DOHH2 (cell line): ENCODE data around the gene TTC39A.

Experiments
- H3F3A ChIP-seq: fragments of 200-600 bp; sonication (generic), shearing (Covaris generic); 2 replicates; pipeline ENCODE4 v1.6.0; 2016; ENCODE audit warnings: antibody characterized with exemption, mild to moderate bottlenecking; ENCODE audit not compliant: control insufficient read depth, insufficient read depth
- H3K27ac ChIP-seq: fragments of 200-600 bp; sonication (generic); 2 replicates; pipeline ENCODE4 v1.5.1; 2014; ENCODE audit warnings: low read depth, mild to moderate bottlenecking, low read length, moderate library complexity
- H3K27me3 ChIP-seq: fragments of 200-600 bp; sonication (generic); 2 replicates; pipeline ENCODE4 v1.6.1; 2014; ENCODE audit warnings: mild to moderate bottlenecking, low read length, mixed read lengths; ENCODE audit not compliant: control insufficient read depth
- H3K36me3 ChIP-seq: fragments of 200-600 bp; sonication (generic); 2 replicates; pipeline ENCODE4 v1.6.1; 2014; ENCODE audit warnings: mild to moderate bottlenecking, low read length, moderate library complexity, mixed read lengths; ENCODE audit not compliant: control insufficient read depth
- H3K4me1 ChIP-seq: fragments of 200-600 bp; sonication (generic); 2 replicates; pipeline ENCODE4 v1.6.1; 2014; ENCODE audit warnings: mild to moderate bottlenecking, low read length, mixed read lengths; ENCODE audit not compliant: control insufficient read depth
- H3K4me2 ChIP-seq: fragments of 200-600 bp; sonication (generic); 2 replicates; pipeline ENCODE4 v1.6.0; 2014; ENCODE audit warnings: mild to moderate bottlenecking, low read length, moderate library complexity
- H3K4me3 ChIP-seq: fragments of 200-600 bp; sonication (generic); 2 replicates; pipeline ENCODE4 v1.5.1; 2014; ENCODE audit warnings: mild to moderate bottlenecking, low read length, mixed read lengths
- H3K79me2 ChIP-seq: fragments of 200-600 bp; sonication (generic); 2 replicates; pipeline ENCODE4 v1.6.1; 2014; ENCODE audit warnings: mild to moderate bottlenecking, low read length, mixed read lengths; ENCODE audit not compliant: control insufficient read depth
- H3K9me2 ChIP-seq: fragments of 200-600 bp; sonication (generic); replicated peaks from 2 replicates; pipeline ENCODE4 v1.6.1; 2014; ENCODE audit warnings: mild to moderate bottlenecking, low read length, mixed read lengths; ENCODE audit not compliant: control insufficient read depth
- H3K9me3 ChIP-seq: fragments of 200-600 bp; sonication (generic); 2 replicates; pipeline ENCODE4 v1.6.1; 2014; ENCODE audit warnings: antibody characterized with exemption, low read length, mixed read lengths; ENCODE audit not compliant: control insufficient read depth, insufficient read depth
- H4K20me1 ChIP-seq: fragments of 200-600 bp; sonication (generic); 2 replicates; pipeline ENCODE4 v1.6.0; 2014; ENCODE audit warnings: low read depth, mild to moderate bottlenecking, antibody characterized with exemption, low read length, moderate library complexity; ENCODE audit not compliant: control insufficient read depth, insufficient read depth
- CTCF ChIP-seq: fragments of 200-600 bp; sonication (generic); IDR thresholded peaks from one replicate; pipeline ENCODE4 v1.5.1; 2014; ENCODE audit warnings: antibody characterized with exemption, mild to moderate bottlenecking, low read depth, low read length; ENCODE audit not compliant: poor library complexity, severe bottlenecking
- EZH2phosphoT487 ChIP-seq: fragments of 200-600 bp; sonication (generic); IDR thresholded peaks from 2 replicates; pipeline ENCODE4 v1.6.1; 2017; ENCODE audit warnings: borderline replicate concordance, mild to moderate bottlenecking, antibody characterized with exemption, low read length, moderate library complexity, mixed read lengths

The TTC39A gene

GRCh38 chr1:51281807-51282206, 48.6 kb downstream of the TTC39A start:
- Histone ChIP-seq H4K20me1 (no peaks in the 10 kb centered on the region), H3K27ac (no peak overlapping the region), H3K4me2 (no peak overlapping the region), H3K27me3 (peaks cover 18% of the 10 kb centered on the region), H3K79me2 (no peaks in the 10 kb centered on the region), H3K9me2 (no peaks in the 10 kb centered on the region), H3K4me3 (no peak overlapping the region), H3K9me3 (no peaks in the 10 kb centered on the region), H3F3A (no peaks in the 10 kb centered on the region), H3K4me1 (no peaks in the 10 kb centered on the region), H3K36me3 (no peaks in the 10 kb centered on the region)
- TF ChIP-seq CTCF, result no peak
- no peak for TF ChIP-seq EZH2phosphoT487

GRCh38 chr1:51280321-51280978, 49.9 kb downstream of the TTC39A start:
- TF ChIP-seq EZH2phosphoT487 (no peak), CTCF (no peak)
- H3K36me3 ChIP-seq, result no peaks in the 10 kb centered on the region
- no peaks in the 10 kb centered on the region for H3K9me3 ChIP-seq
- no peaks in the 10 kb centered on the region for H3K4me1 ChIP-seq
- H3K27me3 ChIP-seq, result peaks cover 18% of the 10 kb centered on the region
- H3K79me2 ChIP-seq, result no peaks in the 10 kb centered on the region
- H3K9me2 ChIP-seq, result no peaks in the 10 kb centered on the region
- H3K4me3 ChIP-seq, result no peak overlapping the region
- H4K20me1 ChIP-seq, result no peaks in the 10 kb centered on the region
- H3K4me2 ChIP-seq, result no peak overlapping the region
- no peaks in the 10 kb centered on the region for H3F3A ChIP-seq
- H3K27ac ChIP-seq, result no peak overlapping the region

- Histone ChIP-seq H3K9me3 (no peaks in the 10 kb centered on the region), H3F3A (no peaks in the 10 kb centered on the region), H3K4me3 (no peak overlapping the region), H3K36me3 (no peaks in the 10 kb centered on the region), H3K27me3 (peaks cover 4% of the 10 kb centered on the region), H3K9me2 (no peaks in the 10 kb centered on the region), H3K27ac (no peak overlapping the region), H3K4me2 (no peak overlapping the region), H3K79me2 (no peaks in the 10 kb centered on the region), H4K20me1 (no peaks in the 10 kb centered on the region), H3K4me1 (no peaks in the 10 kb centered on the region)
- no peak for TF ChIP-seq EZH2phosphoT487
- no peak for TF ChIP-seq CTCF
Observed at GRCh38 chr1:51276286-51276685, 54.1 kb downstream of the TTC39A start.
